ENCODE data around the gene DOK6. TPM values are rescaled to one million over a fixed set of nuclear protein-coding genes. Genes with fewer than 3 reads are reported as not detected.

The DOK6 gene
- total RNA-seq, 1 experiment from 2014 or later = 0.30 TPM

DNA sequence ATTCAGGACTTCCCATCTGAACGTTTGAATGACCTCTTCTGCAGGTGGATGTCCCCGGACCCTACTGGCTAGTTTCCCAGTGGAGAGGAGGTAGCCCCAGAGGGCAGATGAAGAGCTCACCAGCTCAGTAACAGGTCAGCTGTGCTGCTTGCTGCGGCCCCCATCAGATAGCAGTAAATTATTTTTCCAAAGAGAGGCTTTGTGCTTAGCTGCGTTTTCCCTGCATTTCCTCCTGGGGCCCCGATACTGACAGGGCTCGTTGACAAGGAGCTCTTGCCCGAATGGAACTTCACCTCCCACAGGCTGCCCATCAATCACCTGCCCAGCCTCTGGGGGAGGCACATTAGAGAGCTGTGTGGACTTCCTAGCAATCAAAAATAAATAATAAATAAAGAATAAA, 185.8 kb downstream of the DOK6 start:
- in situ Hi-C loops (cut with HindIII; ENCODE audit: low pct_unique_long_range_greater_than_20kb, low sequenced_read_pairs) = no loop called here

DNA sequence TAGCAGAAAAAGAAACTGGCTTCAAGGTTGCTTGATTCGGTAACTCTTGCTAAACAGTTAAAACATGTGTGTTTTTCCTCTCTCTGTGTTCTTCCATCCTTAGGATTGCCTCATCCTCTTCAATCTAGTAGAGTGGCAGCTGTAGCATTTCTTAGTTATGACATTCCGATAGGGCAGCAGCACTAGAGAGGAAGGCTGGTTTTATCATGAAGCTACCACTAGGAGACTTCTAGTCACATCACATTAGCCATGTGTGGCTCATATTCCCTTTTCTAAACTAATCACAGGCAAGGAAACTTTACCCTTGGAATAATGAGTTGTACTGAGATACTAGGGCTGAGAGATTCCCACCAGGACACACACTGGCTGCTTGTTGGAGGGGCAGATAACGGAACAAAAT, 187.6 kb downstream of the DOK6 start:
- no peak for DNase-seq (ENCODE audit: low read depth)
- in situ Hi-C loops (cut with HindIII; ENCODE audit: low pct_unique_long_range_greater_than_20kb, low sequenced_read_pairs) = no loop called here

More for the DNA sequence above, 185.8 kb downstream of the DOK6 start:
- no peak for DNase-seq (ENCODE audit: low read depth)

DNA sequence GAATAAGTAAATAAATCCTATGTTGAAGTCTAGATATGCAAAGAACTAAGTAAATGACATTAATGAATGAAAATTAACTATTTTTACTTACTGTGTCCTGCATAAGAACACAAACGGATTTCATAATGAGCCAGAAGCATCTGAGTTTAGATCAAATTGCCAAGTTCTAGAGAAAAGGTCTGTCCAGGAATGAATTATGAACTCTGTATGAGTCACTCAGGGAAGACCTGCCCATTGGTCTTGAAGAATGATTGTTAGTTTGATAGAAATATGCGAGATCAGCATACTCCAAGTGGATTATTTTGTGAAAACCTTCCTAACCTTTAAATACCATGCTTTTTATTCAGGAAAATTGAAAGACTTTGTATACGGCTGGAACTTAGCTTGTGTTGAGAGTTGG, 189.5 kb downstream of the DOK6 start:
- no peak for DNase-seq (ENCODE audit: low read depth)

DNA sequence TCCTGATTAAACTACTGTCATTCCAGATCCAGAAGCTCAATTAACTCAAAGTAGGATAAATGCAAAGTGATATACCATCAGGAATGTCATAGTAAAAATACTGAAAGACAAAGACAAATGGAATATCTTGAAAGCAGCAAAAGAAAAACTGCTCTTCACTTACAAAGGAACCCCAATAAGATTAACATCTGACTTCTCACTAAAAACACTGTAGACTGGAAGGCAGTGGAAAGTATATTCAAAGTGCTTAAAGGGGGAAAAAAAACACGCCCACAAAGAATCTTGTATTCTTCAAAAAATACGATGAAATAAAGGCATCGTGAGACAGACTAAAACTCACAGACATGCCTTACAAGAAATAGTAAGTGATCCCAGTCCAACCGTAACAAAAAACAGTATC, 195.7 kb downstream of the DOK6 start:
- in situ Hi-C loops (cut with HindIII; ENCODE audit: low pct_unique_long_range_greater_than_20kb, low sequenced_read_pairs) = no loop called here
- DNase-seq (ENCODE audit: low read depth) = no peak

More for the DNA sequence above, 189.5 kb downstream of the DOK6 start:
- in situ Hi-C loops (cut with HindIII; ENCODE audit: low pct_unique_long_range_greater_than_20kb, low sequenced_read_pairs) = no loop called here

DNA sequence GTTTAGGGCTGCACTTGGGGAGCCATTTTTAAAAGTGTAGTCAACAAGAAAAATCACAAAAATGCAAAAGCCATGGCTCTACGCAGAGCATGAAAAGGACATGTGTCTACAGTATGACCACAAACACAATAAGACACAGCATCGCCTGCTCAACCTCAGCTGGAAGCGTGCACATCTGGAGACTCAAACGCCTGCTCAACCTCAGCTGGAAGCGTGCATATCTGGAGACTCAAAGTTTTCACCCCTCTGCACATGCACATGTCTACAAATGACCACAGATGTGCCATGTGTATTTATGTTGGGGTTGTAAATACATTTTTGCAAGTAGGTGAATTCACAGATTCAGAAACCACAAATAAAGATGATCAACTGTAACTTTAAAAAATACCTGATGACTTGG, 196.9 kb downstream of the DOK6 start:
- in situ Hi-C loops (cut with HindIII; ENCODE audit: low pct_unique_long_range_greater_than_20kb, low sequenced_read_pairs) = no loop called here

DNA sequence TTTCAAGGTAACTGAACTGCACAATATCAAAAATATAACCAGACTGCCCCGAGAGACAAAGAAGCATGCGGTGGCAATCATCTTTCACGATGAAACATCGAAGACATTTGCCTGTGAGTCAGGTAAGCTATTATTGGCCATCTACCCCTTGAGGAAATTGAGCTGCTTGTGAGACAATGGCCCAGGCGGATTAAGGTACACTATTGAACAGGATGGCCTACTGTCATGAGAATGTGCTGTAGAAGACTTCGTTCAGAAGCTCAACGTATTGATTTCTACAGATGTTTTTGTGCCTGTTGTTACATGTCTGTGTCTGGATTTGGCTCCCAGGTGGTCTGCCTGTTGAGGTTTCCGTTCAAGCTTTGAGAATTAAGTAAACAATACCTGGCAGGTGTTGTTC, 198.7 kb downstream of the DOK6 start:
- DNase-seq (ENCODE audit: low read depth) = no peak
- in situ Hi-C loops (cut with HindIII; ENCODE audit: low pct_unique_long_range_greater_than_20kb, low sequenced_read_pairs) = no loop called here

More for the DNA sequence above, 196.9 kb downstream of the DOK6 start:
- DNase-seq (ENCODE audit: low read depth) = no peak

DNA sequence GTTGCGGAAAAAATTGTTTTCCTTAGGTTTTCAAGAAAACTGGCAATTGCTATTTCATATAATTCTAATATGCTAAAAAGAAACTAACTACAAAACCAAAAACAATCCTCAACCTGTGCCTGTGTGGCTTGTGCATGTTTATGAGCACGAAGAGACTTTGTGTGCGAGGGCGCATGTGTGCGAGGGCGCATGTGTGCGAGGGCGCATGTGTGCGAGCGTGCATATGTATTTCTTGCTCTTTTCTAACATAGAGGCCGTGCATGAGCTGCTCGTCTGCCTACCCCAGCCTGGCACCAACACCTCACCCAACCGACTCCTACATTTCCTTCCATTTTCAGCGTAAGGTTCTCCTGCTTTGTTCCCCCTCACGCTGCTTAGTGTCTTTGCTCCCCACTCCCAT, 211.6 kb downstream of the DOK6 start:
- in situ Hi-C loops (cut with HindIII; ENCODE audit: low pct_unique_long_range_greater_than_20kb, low sequenced_read_pairs) = no loop called here
- no peak for DNase-seq (ENCODE audit: low read depth)

DNA sequence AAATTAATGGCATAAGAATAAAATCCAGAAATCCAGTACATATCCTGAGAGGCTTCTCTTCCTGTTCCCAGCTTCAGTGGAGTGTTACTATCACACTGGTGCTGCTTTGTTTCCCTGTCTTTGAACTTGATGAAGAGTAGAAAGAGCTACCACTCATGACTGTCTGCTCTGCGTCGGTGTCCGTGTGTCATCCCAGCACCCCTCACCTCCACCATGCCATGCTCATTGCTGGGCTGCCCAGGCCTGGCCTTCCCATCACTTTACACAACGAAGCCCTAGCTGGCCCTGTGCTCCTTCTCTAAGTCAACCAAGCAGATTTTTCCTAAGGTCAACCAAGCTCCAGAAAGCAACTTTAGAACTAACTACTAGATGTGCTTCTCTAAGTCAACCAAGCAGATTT, 215.4 kb downstream of the DOK6 start:
- in situ Hi-C loops (cut with HindIII; ENCODE audit: low pct_unique_long_range_greater_than_20kb, low sequenced_read_pairs) = no loop called here
- DNase-seq (ENCODE audit: low read depth) = no peak

DNA sequence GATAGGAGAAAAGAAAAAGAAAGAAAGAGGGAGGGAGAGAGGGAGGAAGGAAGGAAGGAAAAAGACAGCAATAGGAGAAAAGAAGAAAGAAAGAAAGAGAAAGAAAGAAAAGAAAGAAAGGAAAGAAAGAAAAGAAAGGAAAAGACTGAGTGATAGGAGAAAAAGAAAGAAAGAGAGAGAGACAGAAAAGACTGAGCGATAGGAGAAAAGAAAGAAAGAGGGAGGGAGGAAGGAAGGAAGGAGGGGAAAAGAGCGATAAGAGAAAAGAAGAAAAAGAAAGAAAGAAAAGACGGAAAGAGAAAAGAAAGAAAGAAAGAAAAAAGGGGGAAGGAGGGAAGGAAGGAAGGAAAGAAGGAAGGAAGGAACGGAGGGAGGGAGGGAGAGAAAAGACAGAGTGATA, 216.7 kb downstream of the DOK6 start:
- DNase-seq (ENCODE audit: low read depth) = no peak
- in situ Hi-C loops (cut with HindIII; ENCODE audit: low pct_unique_long_range_greater_than_20kb, low sequenced_read_pairs) = no loop called here

DNA sequence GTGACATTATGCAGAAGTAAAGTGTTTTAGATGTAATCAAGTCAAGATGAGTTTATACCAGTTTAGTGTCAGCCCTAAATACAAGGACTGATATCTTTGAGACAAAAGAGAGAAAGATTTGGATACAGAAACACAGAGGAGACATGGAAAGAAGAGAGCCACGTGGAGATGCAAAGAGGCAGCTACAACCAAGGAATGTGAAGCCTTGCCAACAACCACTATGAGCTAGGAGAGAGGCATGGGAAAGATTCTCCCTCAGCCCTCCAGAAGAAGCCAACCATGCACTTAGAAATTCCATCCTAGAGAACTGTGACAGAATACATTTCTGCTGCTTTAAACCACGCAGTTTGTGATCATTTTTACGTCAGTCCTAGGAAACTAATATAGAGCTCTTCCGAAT, 217.2 kb downstream of the DOK6 start:
- DNase-seq (ENCODE audit: low read depth) = no peak
- in situ Hi-C loops (cut with HindIII; ENCODE audit: low pct_unique_long_range_greater_than_20kb, low sequenced_read_pairs) = no loop called here

DNA sequence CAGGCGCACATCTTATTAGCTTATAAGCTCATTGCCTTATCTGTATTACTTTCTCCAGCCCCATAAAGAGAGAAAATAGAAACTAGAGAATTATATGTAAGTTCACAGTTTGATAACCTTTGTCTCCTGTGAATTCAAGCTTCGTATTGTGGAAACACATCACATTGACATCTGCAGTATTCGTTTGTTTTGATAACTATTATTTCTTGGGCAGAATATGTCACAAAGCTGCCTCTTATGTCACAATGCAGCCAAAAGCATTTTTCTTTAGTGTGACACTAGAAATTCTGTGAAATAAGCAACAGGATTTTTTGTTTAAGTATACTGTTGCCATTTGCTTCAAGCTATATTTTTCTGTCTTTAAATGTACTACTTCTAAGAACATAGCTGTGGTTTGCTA, 221.5 kb downstream of the DOK6 start:
- no peak for DNase-seq (ENCODE audit: low read depth)
- in situ Hi-C loops (cut with HindIII; ENCODE audit: low pct_unique_long_range_greater_than_20kb, low sequenced_read_pairs) = no loop called here

DNA sequence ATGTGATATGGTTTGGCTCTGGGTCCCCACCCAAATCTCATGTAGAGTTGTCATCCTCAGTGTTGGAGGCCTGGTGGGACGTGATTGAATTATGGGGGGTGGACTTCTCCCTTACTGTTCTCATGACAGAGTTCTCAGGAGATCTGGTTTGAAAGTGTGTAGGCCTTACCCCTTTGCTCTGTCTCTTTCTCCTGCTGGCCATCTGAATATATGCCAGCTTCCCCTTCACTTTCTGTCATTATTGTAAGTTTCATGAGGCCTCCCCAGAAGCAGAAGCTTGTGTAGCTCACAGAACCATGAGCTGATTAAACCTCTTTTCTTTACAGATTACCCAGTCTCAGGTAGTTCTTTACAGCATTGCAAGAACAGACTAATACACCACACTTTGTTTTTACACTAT, 222.3 kb downstream of the DOK6 start:
- no peak for DNase-seq (ENCODE audit: low read depth)
- in situ Hi-C loops (cut with HindIII; ENCODE audit: low pct_unique_long_range_greater_than_20kb, low sequenced_read_pairs) = no loop called here

DNA sequence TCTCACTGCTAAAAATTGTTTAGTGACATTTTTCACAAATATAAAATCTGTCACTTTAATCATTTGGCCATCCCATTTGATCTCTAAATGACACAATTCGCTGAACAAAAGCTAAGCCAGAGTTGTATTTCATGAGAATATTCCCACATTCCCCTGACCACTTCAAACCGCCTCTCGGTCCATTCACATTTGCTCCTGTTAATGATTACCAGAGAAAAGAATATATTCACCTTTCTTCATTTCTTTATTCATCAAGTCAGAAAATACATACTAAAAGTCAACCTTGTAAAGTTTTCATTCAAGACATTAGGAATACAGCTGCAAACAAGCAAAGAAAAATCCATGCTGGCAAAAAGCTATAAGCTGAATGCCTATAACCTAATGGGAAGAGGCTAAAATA, 225.5 kb downstream of the DOK6 start:
- DNase-seq (ENCODE audit: low read depth) = no peak
- in situ Hi-C loops (cut with HindIII; ENCODE audit: low pct_unique_long_range_greater_than_20kb, low sequenced_read_pairs) = no loop called here

DNA sequence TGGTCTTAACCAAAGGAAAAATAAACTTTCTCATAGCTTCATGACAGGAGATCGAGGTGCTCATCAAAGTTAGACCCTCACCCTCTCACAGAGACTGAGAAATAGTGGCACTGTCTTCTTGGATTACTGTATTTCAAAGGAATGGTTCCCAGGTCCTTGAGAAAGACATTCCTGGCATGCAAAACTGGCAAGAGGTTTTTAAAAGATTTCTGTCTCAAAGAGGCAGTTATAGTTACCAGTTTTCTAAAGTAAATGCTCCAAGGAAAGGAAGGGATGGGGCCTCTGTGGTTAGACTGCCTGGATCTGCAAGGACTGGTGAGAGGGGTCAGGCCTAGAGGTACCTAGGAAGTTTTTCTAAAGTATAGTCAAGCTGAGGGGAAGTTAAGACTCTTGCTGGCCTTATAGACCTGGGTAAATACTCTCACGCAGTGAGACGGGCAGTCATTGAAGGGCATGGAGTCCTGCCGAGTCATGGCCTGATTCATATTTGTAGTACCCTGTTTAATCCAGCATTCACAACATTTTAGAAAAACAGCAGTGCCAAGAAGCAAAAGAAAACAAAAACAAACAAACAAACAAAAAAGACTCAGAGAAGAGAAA, 226.1 kb downstream of the DOK6 start:
- no peak for DNase-seq (ENCODE audit: low read depth)

DNA sequence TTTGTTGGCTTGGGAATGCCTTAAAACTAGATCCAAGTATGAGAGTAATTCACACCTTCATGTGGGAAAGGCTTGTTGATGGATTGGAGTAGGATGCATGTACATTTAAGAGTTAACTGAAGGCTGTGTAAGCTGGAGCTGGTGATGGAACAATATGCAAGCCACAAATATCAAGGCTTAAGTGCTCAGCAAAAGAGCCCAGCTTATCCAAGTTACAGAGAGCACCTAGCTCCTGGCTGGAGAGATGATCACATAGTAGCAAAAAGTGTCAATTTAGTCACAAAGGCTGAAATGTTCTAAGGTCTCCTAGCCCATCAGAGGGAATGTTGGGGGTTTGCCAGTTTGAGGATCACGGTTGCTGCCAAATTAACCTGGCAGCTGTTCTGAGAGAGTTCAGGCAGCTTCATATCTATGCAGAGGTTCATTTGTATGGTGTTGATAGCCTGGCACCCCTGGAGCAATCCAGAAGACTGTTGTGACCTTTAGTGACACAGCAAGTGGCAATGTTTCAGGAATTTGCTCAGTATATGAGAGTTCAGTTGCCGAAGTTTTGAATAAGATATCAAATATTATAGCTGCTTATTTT, 228.2 kb downstream of the DOK6 start:
- in situ Hi-C loops (cut with HindIII; ENCODE audit: low pct_unique_long_range_greater_than_20kb, low sequenced_read_pairs) = no loop called here
- DNase-seq (ENCODE audit: low read depth) = no peak

More for the DNA sequence above, 226.1 kb downstream of the DOK6 start:
- in situ Hi-C loops (cut with HindIII; ENCODE audit: low pct_unique_long_range_greater_than_20kb, low sequenced_read_pairs) = no loop called here

DNA sequence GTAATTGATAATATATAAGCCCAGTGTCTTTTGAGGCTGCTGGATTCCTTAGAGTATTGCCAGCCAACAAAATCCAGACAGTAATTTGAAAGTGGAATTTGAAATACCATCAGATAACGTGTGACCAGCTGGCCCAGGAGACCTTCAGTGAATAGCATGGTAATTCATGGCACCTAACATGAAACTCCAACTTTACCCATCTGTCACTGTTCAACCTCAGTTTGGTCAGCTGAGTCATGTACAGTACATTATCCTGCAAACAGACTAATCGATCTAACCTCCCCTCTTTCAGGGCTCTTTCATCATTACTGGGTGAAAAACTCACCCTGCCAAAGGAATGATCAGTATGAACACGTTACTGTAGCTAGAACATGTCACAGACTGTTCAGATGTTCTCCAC, 230.6 kb downstream of the DOK6 start:
- in situ Hi-C loops (cut with HindIII; ENCODE audit: low pct_unique_long_range_greater_than_20kb, low sequenced_read_pairs) = no loop called here
- no peak for DNase-seq (ENCODE audit: low read depth)

DNA sequence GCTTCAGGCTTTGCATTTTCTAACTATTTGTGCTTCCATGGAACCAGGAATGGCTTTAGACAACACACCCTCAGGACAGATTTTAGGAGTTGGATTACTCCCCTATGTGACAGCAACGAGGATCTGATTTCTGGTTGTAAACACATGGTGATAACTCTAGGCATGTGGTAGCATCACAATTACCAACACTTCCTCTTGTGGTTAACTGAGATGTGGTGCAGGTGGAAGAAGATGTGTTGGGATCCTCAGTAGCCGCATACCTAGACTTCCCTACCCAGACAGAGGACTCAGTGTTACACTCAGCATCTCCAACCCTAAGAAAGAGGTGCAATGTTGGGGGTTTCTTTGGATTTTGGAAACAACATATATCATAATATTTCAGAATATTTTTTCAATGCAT, 234.8 kb downstream of the DOK6 start:
- no peak for DNase-seq (ENCODE audit: low read depth)
- in situ Hi-C loops (cut with HindIII; ENCODE audit: low pct_unique_long_range_greater_than_20kb, low sequenced_read_pairs) = no loop called here

DNA sequence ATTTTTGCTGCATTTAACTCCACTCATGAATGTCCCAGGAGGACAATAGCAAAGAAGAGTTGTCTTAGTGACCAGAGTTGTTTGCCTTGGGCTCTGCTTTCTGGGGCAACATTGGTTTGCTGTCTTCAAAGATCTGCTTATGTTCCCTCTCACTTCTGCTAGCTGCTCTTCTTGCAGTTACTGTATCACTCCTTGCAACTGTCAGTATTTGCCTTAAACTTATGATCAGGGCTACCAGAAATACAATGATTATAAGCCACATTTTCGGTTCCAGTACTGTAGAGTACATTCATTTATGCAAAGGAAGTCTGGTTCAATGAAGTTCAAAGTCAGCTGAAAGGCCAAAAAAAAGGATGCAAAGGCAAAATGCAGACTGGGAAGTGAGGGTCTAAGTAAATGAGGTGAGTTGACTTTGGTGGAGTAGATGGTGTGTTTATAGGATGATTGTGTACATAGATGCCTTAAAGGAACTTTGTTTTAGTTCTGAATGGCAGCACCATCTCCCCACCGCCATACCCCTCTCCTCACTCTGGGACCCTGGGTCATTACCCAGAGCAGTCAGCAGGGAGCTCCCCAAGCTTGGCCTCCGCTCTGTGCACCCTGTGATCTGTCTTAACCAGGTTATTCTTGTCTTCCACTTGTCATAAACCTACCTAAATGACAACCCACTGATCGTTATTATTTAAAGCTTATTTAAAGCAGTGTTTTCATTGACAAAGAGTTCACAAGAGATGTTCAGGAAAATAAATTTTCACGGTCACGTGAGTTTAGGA, 236.0 kb downstream of the DOK6 start:
- no peak for DNase-seq (ENCODE audit: low read depth)
- in situ Hi-C loops (cut with HindIII; ENCODE audit: low pct_unique_long_range_greater_than_20kb, low sequenced_read_pairs) = no loop called here

DNA sequence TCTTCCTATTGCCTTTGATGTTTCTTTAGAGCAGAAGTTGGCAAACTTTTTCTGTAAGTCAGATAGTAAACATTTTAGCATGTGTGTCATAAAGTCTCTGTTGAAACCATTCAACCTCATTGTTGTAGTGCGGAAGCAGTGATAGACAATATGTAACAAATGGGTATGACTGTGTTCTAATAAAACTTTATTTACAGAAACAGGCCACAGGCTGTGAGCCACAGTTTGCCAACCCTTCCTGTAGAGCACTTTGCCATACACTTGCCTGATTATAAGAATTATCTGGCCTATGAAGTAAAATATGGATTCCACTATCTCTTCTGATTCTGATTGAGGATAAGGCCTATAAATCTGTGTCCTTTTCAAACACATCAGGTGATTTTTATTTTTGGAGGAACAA, 237.4 kb downstream of the DOK6 start:
- in situ Hi-C loops (cut with HindIII; ENCODE audit: low pct_unique_long_range_greater_than_20kb, low sequenced_read_pairs) = no loop called here
- DNase-seq (ENCODE audit: low read depth) = no peak

DNA sequence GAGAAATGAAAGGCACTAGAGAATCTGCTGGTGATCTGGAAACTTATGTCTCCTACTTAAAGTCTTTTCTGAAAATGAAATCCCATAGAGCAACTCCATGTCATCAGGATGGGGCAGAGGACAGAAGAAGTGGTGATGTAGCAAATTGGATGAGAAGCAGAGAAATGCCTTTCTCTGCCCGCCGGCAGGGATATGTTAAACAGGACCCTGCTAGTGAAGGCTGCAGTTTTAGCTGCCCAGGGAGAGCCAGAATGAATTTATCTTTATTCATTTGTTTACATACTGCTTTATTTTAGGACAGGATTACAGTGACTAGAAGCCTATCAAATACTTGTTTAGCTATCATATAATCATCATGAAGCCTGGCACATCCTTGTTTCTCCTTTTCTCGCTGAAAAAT, 247.0 kb downstream of the DOK6 start:
- in situ Hi-C loops (cut with HindIII; ENCODE audit: low pct_unique_long_range_greater_than_20kb, low sequenced_read_pairs) = no loop called here
- DNase-seq (ENCODE audit: low read depth) = no peak

Measured in Caki2 (cell line).